ENCODE data around the gene FLT3LG.

The FLT3LG gene

GRCh38 chr19:49489601-49490167 lies 15.7 kb downstream of the FLT3LG start:
- no peak for DNase-seq

- DNase-seq, result no peak
Observed at GRCh38 chr19:49490287-49491029, 16.4 kb downstream of the FLT3LG start.

- no peak for DNase-seq
Observed at GRCh38 chr19:49491030-49491803, 17.2 kb downstream of the FLT3LG start.

- DNase-seq, result no peak
Observed at GRCh38 chr19:49491804-49492572, 18.0 kb downstream of the FLT3LG start.

- DNase-seq, result peak; percentile 39
Observed at GRCh38 chr19:49492573-49493405, 18.8 kb downstream of the FLT3LG start.

GRCh38 chr19:49496574-49497008 lies 22.6 kb downstream of the FLT3LG start:
- no peak for DNase-seq

GRCh38 chr19:49497047-49497788 lies 23.2 kb downstream of the FLT3LG start:
- peak; percentile 59 for DNase-seq

GRCh38 chr19:49497789-49498103 lies 23.7 kb downstream of the FLT3LG start:
- no peak for DNase-seq

GRCh38 chr19:49498475-49498874 lies 24.5 kb downstream of the FLT3LG start:
- DNase-seq, result no peak

- no peak for DNase-seq
Observed at GRCh38 chr19:49499030-49499670, 25.1 kb downstream of the FLT3LG start.

- peak; percentile 76 for DNase-seq
Observed at GRCh38 chr19:49502866-49503581, 29.0 kb downstream of the FLT3LG start.

- no peak for DNase-seq
Observed at GRCh38 chr19:49503582-49503962, 29.6 kb downstream of the FLT3LG start.

- peak; percentile 48 for DNase-seq
Observed at GRCh38 chr19:49506575-49507105, 32.6 kb downstream of the FLT3LG start.

GRCh38 chr19:49507803-49508494 lies 33.9 kb downstream of the FLT3LG start:
- DNase-seq, result no peak

GRCh38 chr19:49512970-49513745 lies 39.1 kb downstream of the FLT3LG start:
- no peak for DNase-seq

- DNase-seq, result no peak
Observed at GRCh38 chr19:49513746-49514118, 39.7 kb downstream of the FLT3LG start.

- no peak for DNase-seq
Observed at GRCh38 chr19:49514151-49514550, 40.1 kb downstream of the FLT3LG start.

GRCh38 chr19:49515767-49516166 lies 41.8 kb downstream of the FLT3LG start:
- no peak for DNase-seq

- DNase-seq, result no peak
Observed at GRCh38 chr19:49518033-49518432, 44.0 kb downstream of the FLT3LG start.

Measured in fibroblast of skin of right biceps (primary cell).